B cell (primary cell): Measurements from ENCODE around the gene BTRC. TPM values are rescaled to one million over a fixed set of nuclear protein-coding genes. Genes with fewer than 3 reads are reported as not detected.

Experiments used
- ATAC-seq: fragments of 200-7000 bp; cut with Tn5 transposase; one replicate; pipeline ENCODE4 v1.10.0; 2021; ENCODE audit warnings: low read depth, mild to moderate bottlenecking, moderate number of reproducible peaks, moderate library complexity
- CTCF ChIA-PET: fragments of 350-600 bp; sonication (Branson Sonifier 250); formaldehyde crosslinking; loops from one replicate; lab custom pipeline; 2021; ENCODE audit warnings: antibody characterized with exemption, inconsistent platforms; lab: Charles Lee
- POLR2A ChIA-PET: fragments of 350-600 bp; sonication (Branson Sonifier 250); formaldehyde crosslinking; loops from one replicate; lab custom pipeline; 2021; ENCODE audit warnings: antibody characterized with exemption; lab: Charles Lee
- DNase-seq: peaks from one replicate; pipeline ENCODE4 v3.0.0; 2013
- H2AFZ ChIP-seq: 2 replicates; pipeline ENCODE4 v1.6.1; 2012; ENCODE audit warnings: mild to moderate bottlenecking, low read depth, low read length; ENCODE audit not compliant: insufficient read depth, poor library complexity, severe bottlenecking
- H3K27ac ChIP-seq, 2 donors: 1 replicate in 1 of 2; 2 replicates in 1 of 2; pipeline ENCODE4 v1.5.1; 2012 to 2013; ENCODE audit warnings: low read length in 2 of 2, mild to moderate bottlenecking in 2 of 2, moderate library complexity in 1 of 2
- H3K27me3 ChIP-seq, 4 experiments: fragments of 200-600 bp in 1 of 4; sonication (generic) in 1 of 4; replicated peaks in 1 of 4; 1 replicate in 2 of 4; 2 replicates in 2 of 4; pipeline versions ENCODE4 v1.6.1 to v1.7.0; 2013 to 2016; ENCODE audit warnings: low read length in 3 of 4, mild to moderate bottlenecking in 2 of 4, mixed read lengths in 1 of 4, moderate library complexity in 1 of 4; ENCODE audit not compliant: insufficient read depth in 4 of 4, control insufficient read depth in 3 of 4; ENCODE audit errors: control extremely low read depth in 1 of 4
- H3K36me3 ChIP-seq, 2 experiments: replicated peaks in 1 of 2; 1 replicate in 1 of 2; 2 replicates in 1 of 2; pipeline versions ENCODE4 v1.6.1 to v1.7.1; 2013; ENCODE audit warnings: low read length in 1 of 2; ENCODE audit not compliant: insufficient read depth in 2 of 2, control insufficient read depth in 1 of 2; ENCODE audit errors: control extremely low read depth in 1 of 2, extremely low read depth in 1 of 2
- H3K4me1 ChIP-seq, 2 donors: fragments of 200-600 bp in 1 of 2; sonication (generic) in 1 of 2; 1 replicate in 1 of 2; 2 replicates in 1 of 2; pipeline versions ENCODE4 v1.5.1 to v1.6.1; 2013 to 2017; ENCODE audit warnings: low read length in 2 of 2; ENCODE audit not compliant: control insufficient read depth in 2 of 2, insufficient read depth in 2 of 2
- H3K4me2 ChIP-seq: replicated peaks from 2 replicates; pipeline ENCODE3; 2012; ENCODE audit warnings: mild to moderate bottlenecking, low read depth, low read length; ENCODE audit not compliant: poor library complexity, severe bottlenecking
- H3K4me3 ChIP-seq, 5 experiments: fragments of 200-600 bp in 1 of 5; sonication (generic) in 1 of 5; 1 replicate in 3 of 5; 2 replicates in 2 of 5; pipeline versions ENCODE4 v1.5.1 to v1.7.0; 2011 to 2016; ENCODE audit warnings: low read length in 4 of 5, mild to moderate bottlenecking in 4 of 5, low read depth in 2 of 5, control low read depth in 1 of 5, moderate library complexity in 1 of 5; ENCODE audit not compliant: insufficient read depth in 1 of 5; ENCODE audit errors: control extremely low read depth in 1 of 5, extremely low read depth in 1 of 5
- H3K79me2 ChIP-seq: fragments of 200-600 bp; sonication (generic); one replicate; pipeline ENCODE4 v1.6.0; 2016; ENCODE audit warnings: low read length; ENCODE audit not compliant: control insufficient read depth, insufficient read depth
- H3K9ac ChIP-seq: fragments of 200-600 bp; sonication (generic); 2 replicates; pipeline ENCODE4 v1.6.1; 2017; ENCODE audit warnings: mild to moderate bottlenecking, low read length, moderate library complexity
- H3K9me3 ChIP-seq, 3 donors: one replicate each; pipeline versions ENCODE4 v1.6.1 to v1.7.1; 2013; ENCODE audit warnings: low read length in 2 of 3; ENCODE audit not compliant: control insufficient read depth in 2 of 3, insufficient read depth in 1 of 3; ENCODE audit errors: control extremely low read depth in 1 of 3
- H4K20me1 ChIP-seq: 2 replicates; pipeline ENCODE4 v1.6.0; 2012; ENCODE audit warnings: mild to moderate bottlenecking, low read length; ENCODE audit not compliant: insufficient read depth, control insufficient read depth, poor library complexity, severe bottlenecking
- H3K27ac Mint-ChIP-seq: one replicate; pipeline ENCODE4 v1.8.0; 2021; ENCODE audit warnings: mixed read lengths
- H3K27me3 Mint-ChIP-seq: one replicate; pipeline ENCODE4 v1.8.0; 2021; ENCODE audit warnings: mixed read lengths
- H3K4me1 Mint-ChIP-seq: one replicate; pipeline ENCODE4 v1.8.0; 2021; ENCODE audit warnings: mixed read lengths
- H3K4me3 Mint-ChIP-seq: one replicate; pipeline ENCODE4 v1.8.0; 2021; ENCODE audit warnings: mixed read lengths
- H3K9me3 Mint-ChIP-seq: one replicate; pipeline ENCODE4 v1.8.0; 2022; ENCODE audit warnings: mixed read lengths; ENCODE audit not compliant: insufficient read depth
- CTCF ChIP-seq: fragments of 200-600 bp; IDR thresholded peaks from one replicate; pipeline ENCODE4 v1.8.0; 2022; ENCODE audit warnings: antibody characterized with exemption, mild to moderate bottlenecking
- EZH2 ChIP-seq: IDR thresholded peaks from 2 replicates; pipeline ENCODE4 v1.6.1; 2012; ENCODE audit warnings: borderline replicate concordance, low read depth, mild to moderate bottlenecking, moderate library complexity, low read length; ENCODE audit not compliant: insufficient read depth, poor library complexity, severe bottlenecking
- whole genome bisulfite sequencing: methylation state at CpG from one replicate; pipeline ENCODE4 v1.1.5; 2013; ENCODE audit warnings: missing lambda C conversion rate; ENCODE audit not compliant: insufficient coverage; 5-methylcytosine and 5-hydroxymethylcytosine counted together
- intact Hi-C: fragments of 100-400 bp; cut with micrococcal nuclease; formaldehyde crosslinking; loops from one replicate; pipeline ENCODE4 v1.10.0; 2022
- polyA plus RNA-seq: library from polyadenylated mRNA; depleted of rRNA; stranded (reverse); fragments of >200 nt; gene quantifications from 2 replicates; pipeline ENCODE4 v1.2.3, GENCODE V29; 2012
- total RNA-seq, 2 donors: library from RNA; stranded (reverse); fragments of 120-200 nt in 1 of 2; gene quantifications; 1 replicate in 1 of 2; 2 replicates in 1 of 2; pipeline versions ENCODE4 v1.2.3 to v1.2.4, GENCODE V29; 2013 to 2022

Gene BTRC
- total and polyA plus RNA-seq, 2 donors (not counting 1 experiment from before 2014, with no cell fraction given): 4.3 to 21.9 TPM

GRCh38 chr10:101329341-101330032, 24.5 kb upstream of the BTRC start:
- Mint-ChIP-seq H3K4me3 (no peak overlapping the region), H3K27me3 (peaks cover 36% of the 10 kb centered on the region), H3K9me3 (no peaks in the 10 kb centered on the region), H3K27ac (no peak overlapping the region), H3K4me1 (peaks cover 3% of the 10 kb centered on the region)
- DNase-seq (no peak), ATAC-seq (no peak)
- ChIA-PET CTCF (no interaction called here), POLR2A (no interaction called here)
- no peaks in the 10 kb centered on the region for H3K4me1 ChIP-seq
- intact Hi-C loops: no loop called here
- H3K9ac ChIP-seq: no peak overlapping the region
- no peaks in the 10 kb centered on the region for H3K36me3 ChIP-seq
- H3K79me2 ChIP-seq: no peaks in the 10 kb centered on the region
- no peak overlapping the region for H3K4me3 ChIP-seq
- no peaks in the 10 kb centered on the region for H4K20me1 ChIP-seq
- H3K4me2 ChIP-seq: no peak overlapping the region
- H3K9me3 ChIP-seq: peaks cover 0 to 8% (median 0%) of the 10 kb centered on the region in 3 donors
- WGBS: 100% methylated on average over 1 of the region's 3 CpGs
- H3K27ac ChIP-seq: no peak overlapping the region
- no peak overlapping the region for H2AFZ ChIP-seq
- H3K27me3 ChIP-seq: peaks cover 0 to 2% (median 2%) of the 10 kb centered on the region in 4 experiments
- TF ChIP-seq CTCF (no peak), EZH2 (no peak)

DNA sequence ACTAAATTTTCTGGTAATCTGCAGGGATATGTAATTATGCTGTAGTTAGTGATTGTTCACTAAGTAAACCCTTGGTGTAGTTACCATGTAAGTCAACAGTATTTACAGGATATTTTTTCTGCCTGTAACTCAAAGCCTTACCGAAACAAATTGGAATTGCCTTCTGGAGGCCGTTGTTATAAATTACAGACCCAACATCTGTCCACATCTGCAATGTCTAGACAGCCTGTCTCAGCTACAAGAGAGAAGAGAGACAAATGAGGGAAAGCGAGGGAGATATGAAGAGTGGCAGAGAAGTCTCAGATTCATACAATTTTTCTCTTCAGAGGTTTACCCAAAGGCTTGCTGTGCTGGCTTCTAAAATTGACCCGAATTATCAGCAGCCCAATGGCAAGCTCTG, 23.7 kb upstream of the BTRC start:
- no peak overlapping the region for H3K4me3 Mint-ChIP-seq
- H3K9me3 Mint-ChIP-seq: no peaks in the 10 kb centered on the region
- WGBS: 80% methylated on average over 2 of the region's 4 CpGs
- DNase-seq (no peak), ATAC-seq (no peak)
- ChIA-PET CTCF (interaction anchor here (0.9 kb wide), 1 partner anchor 117 kb away, joined by 3 read pairs; no protein-coding TSS in a partner anchor), POLR2A (no interaction called here)
- TF ChIP-seq EZH2: no peak
- no peak for TF ChIP-seq CTCF
- peaks cover 0 to 2% (median 2%) of the 10 kb centered on the region in 4 experiments for H3K27me3 ChIP-seq
- H3K9me3 ChIP-seq: peaks cover 0 to 8% (median 0%) of the 10 kb centered on the region in 3 donors
- H3K9ac ChIP-seq: no peak overlapping the region
- no peak overlapping the region for H2AFZ ChIP-seq
- H3K79me2 ChIP-seq: no peaks in the 10 kb centered on the region
- no peaks in the 10 kb centered on the region for H3K4me1 ChIP-seq
- no peak overlapping the region for H3K4me3 ChIP-seq
- no peak overlapping the region for H3K4me2 ChIP-seq
- H3K4me1 Mint-ChIP-seq: peaks cover 3% of the 10 kb centered on the region
- no peaks in the 10 kb centered on the region for H4K20me1 ChIP-seq
- no peak overlapping the region for H3K27ac ChIP-seq
- H3K27ac Mint-ChIP-seq: no peak overlapping the region
- peaks cover 34% of the 10 kb centered on the region for H3K27me3 Mint-ChIP-seq
- no peaks in the 10 kb centered on the region for H3K36me3 ChIP-seq
- intact Hi-C loops: no loop called here
